Tibial nerve (tissue), 4 donors: Measurements from ENCODE around the gene SPZ1. TPM values are rescaled to one million over a fixed set of nuclear protein-coding genes. Genes with fewer than 3 reads are reported as not detected.

ENCODE experiments used
- DNase-seq, 2 donors: peaks; one replicate each; pipeline ENCODE4 v3.0.0-alpha.2; 2019; ENCODE audit warnings: low spot score in 2 of 2
- H3K27ac ChIP-seq, 4 donors: fragments of 200-600 bp; sonication (generic) in 3 of 4; one replicate each; pipeline ENCODE4 v1.5.1; 2017 to 2019; ENCODE audit warnings: mild to moderate bottlenecking in 1 of 4
- H3K27me3 ChIP-seq, 2 donors: fragments of 200-600 bp; sonication (generic) in 1 of 2; one replicate each; pipeline versions ENCODE4 v1.5.1 to v1.6.0; 2017 to 2019
- H3K36me3 ChIP-seq, 3 donors: fragments of 200-600 bp; sonication (generic); one replicate each; pipeline ENCODE4 v1.5.1; 2018 to 2019
- H3K4me1 ChIP-seq, 4 donors: fragments of 200-600 bp; sonication (generic) in 3 of 4; one replicate each; pipeline ENCODE4 v1.5.1; 2017 to 2019
- H3K4me3 ChIP-seq, 4 donors: fragments of 200-600 bp; sonication (generic) in 3 of 4; one replicate each; pipeline ENCODE4 v1.5.1; 2017 to 2019; ENCODE audit warnings: mild to moderate bottlenecking in 1 of 4, moderate library complexity in 1 of 4
- H3K9me3 ChIP-seq, 4 donors: fragments of 200-600 bp; sonication (generic) in 3 of 4; one replicate each; pipeline ENCODE4 v1.5.1; 2017 to 2019
- EP300 ChIP-seq, 2 donors: sonication (generic); formaldehyde crosslinking; IDR thresholded peaks; one replicate each; pipeline ENCODE4 v1.6.1; 2017; ENCODE audit warnings: antibody characterized with exemption in 2 of 2, mild to moderate bottlenecking in 1 of 2
- POLR2A ChIP-seq, 2 donors: fragments of 450-650 bp; IDR thresholded peaks; one replicate each; pipeline ENCODE4 v1.6.1; 2017; ENCODE audit warnings: antibody characterized with exemption in 2 of 2, mild to moderate bottlenecking in 2 of 2, moderate library complexity in 2 of 2
- WGBS, 2 donors: methylation state at CpG; one replicate each; pipeline ENCODE4 v1.1.5; 2018; 5-methylcytosine and 5-hydroxymethylcytosine counted together
- total RNA-seq, 4 donors: library from RNA; depleted of rRNA; stranded (reverse); fragments of >200 nt; gene quantifications; one replicate each; pipeline ENCODE4 v1.1.0, GENCODE V29; 2016
- TF ChIP-seq, protein P1 (sequence below), 5 experiments: fragments of 200-600 bp in 3 of 5; fragments of 450-650 bp in 2 of 5; sonication (generic) in 3 of 5; IDR thresholded peaks; one replicate each; pipeline ENCODE4 v1.5.1; 2016 to 2019; ENCODE audit warnings: antibody characterized with exemption in 5 of 5, mild to moderate bottlenecking in 3 of 5, moderate library complexity in 2 of 5

Gene SPZ1
- total RNA-seq, 4 donors from 2014 or later: not detected

DNA sequence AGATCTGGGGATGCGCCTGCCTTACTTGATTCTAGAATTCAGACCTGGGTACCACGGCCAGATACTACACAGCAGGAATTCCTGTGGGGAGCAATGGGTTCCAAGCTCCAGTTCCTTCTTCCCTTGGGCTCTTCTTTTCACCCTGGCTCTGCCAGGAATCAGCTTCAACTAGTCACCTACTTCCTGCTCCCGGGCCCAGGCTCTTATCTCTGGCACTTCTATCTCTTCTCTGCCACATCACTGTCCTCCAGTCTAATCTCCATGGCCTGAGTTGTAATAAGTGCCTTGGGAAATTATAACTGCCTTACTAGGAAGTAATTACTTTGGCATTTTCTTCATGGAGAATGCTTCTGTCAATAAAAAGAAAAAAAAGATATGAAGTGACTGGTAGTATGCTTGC lies 37.7 kb upstream of the SPZ1 start:
- no peak for DNase-seq
- H3K4me1 ChIP-seq: no peaks in the 10 kb centered on the region
- H3K27me3 ChIP-seq: no peaks in the 10 kb centered on the region
- H3K9me3 ChIP-seq: no peaks in the 10 kb centered on the region
- H3K4me3 ChIP-seq: no peak overlapping the region
- TF ChIP-seq, protein P1, sequence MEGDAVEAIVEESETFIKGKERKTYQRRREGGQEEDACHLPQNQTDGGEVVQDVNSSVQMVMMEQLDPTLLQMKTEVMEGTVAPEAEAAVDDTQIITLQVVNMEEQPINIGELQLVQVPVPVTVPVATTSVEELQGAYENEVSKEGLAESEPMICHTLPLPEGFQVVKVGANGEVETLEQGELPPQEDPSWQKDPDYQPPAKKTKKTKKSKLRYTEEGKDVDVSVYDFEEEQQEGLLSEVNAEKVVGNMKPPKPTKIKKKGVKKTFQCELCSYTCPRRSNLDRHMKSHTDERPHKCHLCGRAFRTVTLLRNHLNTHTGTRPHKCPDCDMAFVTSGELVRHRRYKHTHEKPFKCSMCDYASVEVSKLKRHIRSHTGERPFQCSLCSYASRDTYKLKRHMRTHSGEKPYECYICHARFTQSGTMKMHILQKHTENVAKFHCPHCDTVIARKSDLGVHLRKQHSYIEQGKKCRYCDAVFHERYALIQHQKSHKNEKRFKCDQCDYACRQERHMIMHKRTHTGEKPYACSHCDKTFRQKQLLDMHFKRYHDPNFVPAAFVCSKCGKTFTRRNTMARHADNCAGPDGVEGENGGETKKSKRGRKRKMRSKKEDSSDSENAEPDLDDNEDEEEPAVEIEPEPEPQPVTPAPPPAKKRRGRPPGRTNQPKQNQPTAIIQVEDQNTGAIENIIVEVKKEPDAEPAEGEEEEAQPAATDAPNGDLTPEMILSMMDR (IDR thresholded peaks at IDR 0.05): no peak
- TF ChIP-seq POLR2A (IDR thresholded peaks at IDR 0.05) (no peak), EP300 (IDR thresholded peaks at IDR 0.05) (no peak)
- no peak overlapping the region for H3K27ac ChIP-seq
- no peaks in the 10 kb centered on the region for H3K36me3 ChIP-seq
- WGBS, 2 donors: 76 to 79% methylated on average over 3 of the region's 3 CpGs

DNA sequence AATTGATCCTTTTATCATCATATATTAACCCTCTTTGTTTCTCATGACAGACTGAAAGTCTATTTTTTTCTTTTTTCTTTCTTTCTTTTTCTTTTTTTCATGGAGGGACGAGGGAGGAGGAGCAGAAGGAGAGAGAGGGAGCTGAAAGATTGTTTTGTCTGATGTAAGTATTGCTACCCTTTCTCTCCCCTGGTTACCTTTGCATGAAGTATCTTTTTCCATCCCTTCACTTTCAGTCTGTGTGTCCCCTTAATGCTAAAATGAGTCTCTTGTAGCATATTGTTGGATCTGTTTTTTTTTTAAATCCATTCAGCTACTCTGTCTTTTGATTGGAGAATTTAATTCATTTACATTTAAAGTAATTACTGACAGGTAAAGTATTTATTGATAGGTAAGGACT lies 36.4 kb upstream of the SPZ1 start:
- no peaks in the 10 kb centered on the region for H3K36me3 ChIP-seq
- no peak overlapping the region for H3K4me3 ChIP-seq
- WGBS, 2 donors: 40 to 48% methylated on average over 1 of the region's 1 CpG
- no peak for DNase-seq
- no peak for TF ChIP-seq EP300 (IDR thresholded peaks at IDR 0.05)
- TF ChIP-seq, protein P1 (IDR thresholded peaks at IDR 0.05): no peak
- no peak for TF ChIP-seq POLR2A (IDR thresholded peaks at IDR 0.05)
- H3K27me3 ChIP-seq: no peaks in the 10 kb centered on the region
- H3K27ac ChIP-seq: no peak overlapping the region
- H3K9me3 ChIP-seq: no peaks in the 10 kb centered on the region
- no peaks in the 10 kb centered on the region for H3K4me1 ChIP-seq

DNA sequence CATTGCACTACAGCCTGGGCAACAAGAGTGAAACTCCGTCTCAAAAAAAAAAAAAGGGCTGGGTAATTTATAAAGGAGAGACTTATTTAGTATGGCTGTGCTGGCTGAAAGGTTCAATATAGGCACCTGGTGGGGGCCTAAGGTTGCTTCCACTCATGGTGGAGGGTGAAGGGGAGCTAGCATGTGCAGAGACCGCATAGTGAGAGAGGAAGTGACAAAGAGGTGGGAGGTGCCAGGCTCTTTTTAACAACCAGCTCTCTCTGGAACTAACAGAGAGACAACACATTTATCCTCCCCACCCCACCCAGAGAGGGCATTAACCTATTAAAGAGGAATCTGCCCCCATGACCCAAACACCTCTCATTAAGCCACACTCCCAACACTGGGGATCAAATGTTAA lies 35.1 kb upstream of the SPZ1 start:
- H3K27ac ChIP-seq: no peak overlapping the region
- no peaks in the 10 kb centered on the region for H3K4me1 ChIP-seq
- TF ChIP-seq EP300 (IDR thresholded peaks at IDR 0.05) (no peak), POLR2A (IDR thresholded peaks at IDR 0.05) (no peak)
- TF ChIP-seq, protein P1 (IDR thresholded peaks at IDR 0.05): no peak
- WGBS, 2 donors: 40 to 59% methylated on average over 2 of the region's 2 CpGs
- no peaks in the 10 kb centered on the region for H3K27me3 ChIP-seq
- H3K36me3 ChIP-seq: no peaks in the 10 kb centered on the region
- no peak for DNase-seq
- H3K9me3 ChIP-seq: no peaks in the 10 kb centered on the region
- no peak overlapping the region for H3K4me3 ChIP-seq

DNA sequence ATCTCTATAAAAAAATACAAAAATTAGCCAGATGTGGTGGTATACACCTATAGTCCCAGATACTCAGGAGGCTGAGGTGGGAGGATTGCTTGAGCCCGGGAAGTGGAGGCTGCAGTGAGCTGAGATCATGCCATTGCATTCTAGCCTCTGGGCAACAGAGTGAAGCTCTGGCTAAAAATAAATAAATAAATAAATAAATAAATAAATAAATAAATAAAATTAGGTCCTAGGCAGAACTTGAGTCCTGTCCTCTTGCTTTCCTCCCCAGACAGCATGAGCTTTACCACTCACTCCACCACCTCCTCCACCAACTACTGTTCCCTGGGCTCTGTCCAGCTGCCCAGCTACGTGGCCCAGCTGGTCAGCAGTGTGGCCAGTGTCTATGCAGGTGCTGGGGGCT lies 31.6 kb upstream of the SPZ1 start:
- 69 to 91% methylated on average over 2 of the region's 2 CpGs for WGBS, 2 donors
- Histone ChIP-seq H3K27ac (no peak overlapping the region), H3K4me3 (no peak overlapping the region), H3K9me3 (no peaks in the 10 kb centered on the region), H3K36me3 (no peaks in the 10 kb centered on the region), H3K4me1 (no peaks in the 10 kb centered on the region), H3K27me3 (no peaks in the 10 kb centered on the region)
- TF ChIP-seq POLR2A (IDR thresholded peaks at IDR 0.05) (no peak), EP300 (IDR thresholded peaks at IDR 0.05) (no peak)
- TF ChIP-seq, protein P1 (IDR thresholded peaks at IDR 0.05): no peak
- no peak for DNase-seq

DNA sequence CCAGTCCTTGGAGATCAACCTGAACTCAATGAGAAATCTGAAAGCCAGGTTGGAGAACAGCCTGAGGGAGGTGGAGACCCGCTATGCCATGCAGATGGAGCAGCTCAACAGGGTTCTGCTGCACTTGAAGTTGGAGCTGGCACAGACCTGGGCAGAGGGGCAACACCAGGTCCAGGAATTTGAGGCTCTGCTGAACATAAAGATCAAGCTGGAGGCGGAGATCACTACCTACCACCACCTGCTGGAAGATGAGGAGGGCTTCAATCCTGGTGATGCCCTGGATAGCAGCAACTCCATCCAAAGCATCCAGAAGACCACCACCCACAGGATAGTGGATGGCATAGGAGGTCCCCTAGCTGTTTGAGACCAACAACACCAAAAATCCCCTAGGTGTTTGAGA lies 30.5 kb upstream of the SPZ1 start:
- H3K4me3 ChIP-seq: no peak overlapping the region
- WGBS, 2 donors: 83 to 96% methylated on average over 2 of the region's 2 CpGs
- TF ChIP-seq, protein P1 (IDR thresholded peaks at IDR 0.05): no peak
- no peak for TF ChIP-seq POLR2A (IDR thresholded peaks at IDR 0.05)
- no peak for TF ChIP-seq EP300 (IDR thresholded peaks at IDR 0.05)
- no peak for DNase-seq
- H3K9me3 ChIP-seq: no peaks in the 10 kb centered on the region
- no peak overlapping the region for H3K27ac ChIP-seq
- no peaks in the 10 kb centered on the region for H3K36me3 ChIP-seq
- H3K4me1 ChIP-seq: no peaks in the 10 kb centered on the region
- no peaks in the 10 kb centered on the region for H3K27me3 ChIP-seq
